Smooth muscle cell (in vitro differentiated cells): ENCODE results near the gene RAB12. TPM values are rescaled to one million over a fixed set of nuclear protein-coding genes. Genes with fewer than 3 reads are reported as not detected.
"Not testable (repeated sequence)": the region's sequence is repeated elsewhere in the genome, so short reads cannot be mapped to it uniquely, and the experiment has no call there.

Experiments
- DNase-seq: peaks from one replicate; lab custom pipeline; 2025; ENCODE audit not compliant: unreplicated experiment; lab: John Stamatoyannopoulos, UW
- H2AFZ ChIP-seq: fragments of 200-600 bp; sonication (generic); 2 replicates; pipeline ENCODE4 v1.6.0; 2016; ENCODE audit warnings: antibody characterized with exemption, low read depth, mild to moderate bottlenecking
- H3F3A ChIP-seq: fragments of 200-600 bp; sonication (generic); 2 replicates; pipeline ENCODE4 v1.6.0; 2017; ENCODE audit warnings: antibody characterized with exemption, low read depth
- H3K27ac ChIP-seq: fragments of 200-600 bp; sonication (generic); 2 replicates; pipeline ENCODE4 v1.5.1; 2016; ENCODE audit warnings: low read depth, mild to moderate bottlenecking
- H3K27me3 ChIP-seq: fragments of 200-600 bp; sonication (generic); 2 replicates; pipeline ENCODE4 v1.6.1; 2016; ENCODE audit warnings: low read depth, mild to moderate bottlenecking
- H3K36me3 ChIP-seq: fragments of 200-600 bp; sonication (generic); 2 replicates; pipeline ENCODE4 v1.5.1; 2016; ENCODE audit warnings: low read depth
- H3K4me1 ChIP-seq: fragments of 200-600 bp; sonication (generic); 2 replicates; pipeline ENCODE4 v1.5.1; 2016; ENCODE audit warnings: low read depth
- H3K4me2 ChIP-seq: fragments of 200-600 bp; sonication (generic); 2 replicates; pipeline ENCODE4 v1.6.0; 2016; ENCODE audit warnings: mild to moderate bottlenecking
- H3K4me3 ChIP-seq: fragments of 200-600 bp; sonication (generic); 2 replicates; pipeline ENCODE4 v1.5.1; 2016; ENCODE audit warnings: mild to moderate bottlenecking
- H3K79me2 ChIP-seq: fragments of 200-600 bp; sonication (generic); 2 replicates; pipeline ENCODE4 v1.6.0; 2016; ENCODE audit warnings: low read depth, mild to moderate bottlenecking
- H3K9ac ChIP-seq: fragments of 200-600 bp; sonication (generic); 2 replicates; pipeline ENCODE4 v1.6.0; 2016; ENCODE audit warnings: low read depth
- H3K9me3 ChIP-seq: fragments of 200-600 bp; sonication (generic); replicated peaks from 2 replicates; pipeline ENCODE4 v1.5.1; 2016; ENCODE audit warnings: low read depth
- H4K20me1 ChIP-seq: fragments of 200-600 bp; sonication (generic); 2 replicates; pipeline ENCODE4 v1.6.0; 2016; ENCODE audit warnings: low read depth
- CTCF ChIP-seq: fragments of 200-600 bp; sonication (generic); IDR thresholded peaks from 2 replicates; pipeline ENCODE4 v1.5.1; 2017; ENCODE audit warnings: borderline replicate concordance, mild to moderate bottlenecking, antibody characterized with exemption; ENCODE audit not compliant: insufficient read depth, poor library complexity, severe bottlenecking
- WGBS: methylation state at CpG from one replicate; pipeline ENCODE4 v1.1.7; 2016; ENCODE audit warnings: low lambda C conversion rate; 5-methylcytosine and 5-hydroxymethylcytosine counted together
- polyA plus RNA-seq: library from polyadenylated mRNA; unstranded; fragments of >200 nt; fragmentation: Nextera tagmentation; extraction: Ambion mirVana; gene quantifications from 2 replicates; pipeline ENCODE4 v1.2.1, GENCODE V29; 2016
- total RNA-seq: library from RNA; depleted of rRNA; stranded (reverse); fragments of >200 nt; gene quantifications from 2 replicates; pipeline ENCODE4 v1.2.3, GENCODE V29; 2014

Gene RAB12
- total and polyA plus RNA-seq, 2 experiments from 2014 or later = 5.0 to 53.8 TPM

GRCh38 chr18:8620845-8621244, 11.6 kb downstream of the RAB12 start:
- DNase-seq = no peak
- no peaks in the 10 kb centered on the region for H3K9me3 ChIP-seq
- H3K9ac ChIP-seq = no peak overlapping the region
- no peak for TF ChIP-seq CTCF
- no peaks in the 10 kb centered on the region for H3K36me3 ChIP-seq
- 68% methylated on average over 3 of the region's 3 CpGs for WGBS
- H3K4me2 ChIP-seq = no peak overlapping the region
- peaks cover 80% of the 10 kb centered on the region for H3K79me2 ChIP-seq
- no peak overlapping the region for H3K27ac ChIP-seq
- peaks cover 100% of the 10 kb centered on the region for H4K20me1 ChIP-seq
- H3K4me1 ChIP-seq = peaks cover 6% of the 10 kb centered on the region
- no peaks in the 10 kb centered on the region for H3K27me3 ChIP-seq
- peaks cover 12% of the 10 kb centered on the region for H3F3A ChIP-seq
- no peak overlapping the region for H3K4me3 ChIP-seq
- no peak overlapping the region for H2AFZ ChIP-seq

GRCh38 chr18:8622625-8623024, 13.4 kb downstream of the RAB12 start:
- H3K4me2 ChIP-seq, H3K9me3 ChIP-seq, H3K27me3 ChIP-seq, H3K4me1 ChIP-seq, H3F3A ChIP-seq, H3K9ac ChIP-seq, H3K27ac ChIP-seq, H2AFZ ChIP-seq, H3K4me3 ChIP-seq, H3K36me3 ChIP-seq, DNase-seq: not testable (repeated sequence)
- H3K79me2 ChIP-seq = peaks cover 67% of the 10 kb centered on the region
- H4K20me1 ChIP-seq = peaks cover 88% of the 10 kb centered on the region
- WGBS = 61% methylated on average over 10 of the region's 10 CpGs

- H3K27me3 ChIP-seq = no peaks in the 10 kb centered on the region
- H3K9ac ChIP-seq = no peak overlapping the region
- H2AFZ ChIP-seq = no peak overlapping the region
- no peaks in the 10 kb centered on the region for H3F3A ChIP-seq
- no peak overlapping the region for H3K4me3 ChIP-seq
- H4K20me1 ChIP-seq = peaks cover 88% of the 10 kb centered on the region
- no peak for DNase-seq
- H3K36me3 ChIP-seq = no peaks in the 10 kb centered on the region
- 71% methylated on average over 4 of the region's 4 CpGs for WGBS
- H3K79me2 ChIP-seq = peaks cover 64% of the 10 kb centered on the region
- no peaks in the 10 kb centered on the region for H3K4me1 ChIP-seq
- H3K9me3 ChIP-seq = no peaks in the 10 kb centered on the region
- no peak for TF ChIP-seq CTCF
- no peak overlapping the region for H3K4me2 ChIP-seq
- H3K27ac ChIP-seq = no peak overlapping the region
Measured at GRCh38 chr18:8623549-8624106, 14.4 kb downstream of the RAB12 start.

GRCh38 chr18:8625461-8626092, 16.3 kb downstream of the RAB12 start:
- Histone ChIP-seq H3K27ac (no peak overlapping the region), H3K4me2 (no peak overlapping the region), H3K79me2 (peaks cover 60% of the 10 kb centered on the region), H3K4me1 (no peaks in the 10 kb centered on the region), H3K27me3 (no peaks in the 10 kb centered on the region), H3K9ac (no peak overlapping the region), H3F3A (no peaks in the 10 kb centered on the region), H2AFZ (no peak overlapping the region), H3K36me3 (no peaks in the 10 kb centered on the region), H4K20me1 (peaks cover 86% of the 10 kb centered on the region), H3K4me3 (no peak overlapping the region), H3K9me3 (no peaks in the 10 kb centered on the region)
- no peak for TF ChIP-seq CTCF
- 83% methylated on average over 13 of the region's 13 CpGs for WGBS
- no peak for DNase-seq
